HG03135 (cell line): Measurements from ENCODE around the gene DNAH9.
"Not testable (repeated sequence)": the region's sequence is repeated elsewhere in the genome, so short reads cannot be mapped to it uniquely, and the experiment has no call there.

ENCODE experiments used
- ATAC-seq: cut with Tn5 transposase; IDR thresholded peaks from one replicate; pipeline ENCODE4 v1.9.1; 2021; ENCODE audit warnings: mild to moderate bottlenecking, moderate library complexity; ENCODE audit not compliant: unreplicated experiment

Gene DNAH9

DNA sequence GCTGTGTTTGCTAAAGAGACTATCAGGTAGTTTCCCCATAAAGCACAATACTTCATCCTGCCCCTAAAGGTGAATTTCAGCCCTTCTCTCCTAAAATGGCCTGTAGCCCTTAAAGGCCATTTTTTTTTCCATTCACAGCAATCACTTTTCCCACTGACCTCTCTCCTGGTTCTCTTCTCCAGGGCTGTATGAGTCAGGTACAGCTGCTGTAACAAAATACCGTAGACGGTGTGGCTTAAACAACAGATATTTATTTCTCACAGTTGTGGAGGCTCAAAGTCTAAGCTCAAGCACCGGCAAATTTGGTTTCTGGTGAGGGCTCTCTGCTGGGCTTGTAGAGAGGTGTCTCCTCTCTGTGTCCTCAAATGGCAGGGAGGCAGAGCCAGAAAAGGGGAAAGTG is 354.3 kb downstream of the DNAH9 start:
- no peak for ATAC-seq

- ATAC-seq: no peak
Measured at GRCh38 chr17:11953924-11954323, 355.7 kb downstream of the DNAH9 start.

GRCh38 chr17:11954936-11955335 is 356.7 kb downstream of the DNAH9 start:
- no peak for ATAC-seq

DNA sequence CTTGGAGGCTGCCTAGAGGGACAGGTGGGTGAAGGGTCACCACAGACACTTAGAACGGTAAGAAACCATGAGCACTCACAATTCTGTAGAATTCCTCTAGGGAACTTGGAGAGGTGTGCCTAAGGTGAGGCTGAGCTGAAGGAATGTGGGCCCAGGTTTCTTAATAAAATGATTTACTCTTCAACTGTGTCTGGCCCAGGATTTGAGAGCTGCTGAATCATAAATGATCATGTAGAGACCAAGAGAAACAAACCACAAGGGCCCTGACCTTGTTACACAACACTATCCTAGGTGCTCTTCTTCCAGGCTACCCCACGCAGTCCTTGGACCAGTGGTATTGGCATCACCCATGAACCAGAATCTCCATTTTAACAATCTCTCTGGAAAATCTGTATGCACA is 371.3 kb downstream of the DNAH9 start:
- no peak for ATAC-seq

DNA sequence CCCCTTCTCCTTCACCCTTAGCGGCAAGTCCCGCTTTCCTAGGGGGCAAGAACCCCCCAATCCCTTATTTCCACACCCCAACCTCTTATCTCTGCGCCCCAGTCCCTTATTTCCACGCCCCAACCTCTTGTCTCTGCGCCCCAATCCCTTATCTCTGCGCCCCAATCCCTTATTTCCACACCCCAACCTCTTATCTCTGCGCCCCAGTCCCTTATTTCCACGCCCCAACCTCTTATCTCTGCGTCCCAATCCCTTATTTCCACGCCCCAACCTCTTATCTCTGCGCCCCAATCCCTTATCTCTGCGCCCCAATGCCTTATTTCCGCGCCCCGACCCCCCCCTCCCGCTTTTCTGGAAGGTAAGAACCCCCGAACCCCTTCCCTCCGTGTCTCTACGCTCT is 374.5 kb downstream of the DNAH9 start:
- ATAC-seq: not testable (repeated sequence)

DNA sequence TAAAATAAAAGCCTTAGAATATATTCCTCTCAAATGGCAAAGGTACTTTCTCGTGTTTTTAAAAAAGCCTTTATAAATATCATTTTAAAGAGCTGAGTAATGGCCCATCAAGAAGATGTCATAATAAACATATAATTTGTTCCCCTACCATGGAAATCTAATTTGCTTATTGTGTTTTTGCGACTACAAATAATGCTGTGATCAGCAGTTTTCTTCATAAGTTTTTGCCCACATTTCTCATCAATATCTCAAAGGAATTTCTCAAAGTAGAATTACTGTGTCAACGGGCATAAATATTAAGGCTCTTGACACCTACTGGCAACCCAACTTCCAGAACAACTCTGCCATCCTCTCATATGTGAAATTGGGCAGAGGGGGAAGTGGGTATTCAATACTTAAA is 381.5 kb downstream of the DNAH9 start:
- no peak for ATAC-seq

DNA sequence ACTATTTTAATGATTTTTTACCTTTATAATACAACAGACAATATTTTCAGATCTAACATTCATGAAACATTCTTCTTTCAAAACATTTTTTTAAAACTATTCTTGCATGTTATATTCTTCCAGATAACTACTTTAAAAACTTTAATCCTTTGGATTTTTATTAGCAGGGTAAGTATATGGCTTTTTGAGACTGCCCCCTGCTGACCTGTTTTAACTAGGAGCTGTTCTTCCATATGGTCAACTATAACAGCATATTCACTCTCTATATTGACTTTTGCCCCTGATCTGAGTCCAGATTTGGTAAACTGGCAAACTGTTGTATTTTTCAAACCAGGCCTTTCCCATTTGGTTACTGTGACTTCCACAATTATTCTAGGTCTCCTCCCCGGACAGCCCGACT is 382.5 kb downstream of the DNAH9 start:
- ATAC-seq: no peak

DNA sequence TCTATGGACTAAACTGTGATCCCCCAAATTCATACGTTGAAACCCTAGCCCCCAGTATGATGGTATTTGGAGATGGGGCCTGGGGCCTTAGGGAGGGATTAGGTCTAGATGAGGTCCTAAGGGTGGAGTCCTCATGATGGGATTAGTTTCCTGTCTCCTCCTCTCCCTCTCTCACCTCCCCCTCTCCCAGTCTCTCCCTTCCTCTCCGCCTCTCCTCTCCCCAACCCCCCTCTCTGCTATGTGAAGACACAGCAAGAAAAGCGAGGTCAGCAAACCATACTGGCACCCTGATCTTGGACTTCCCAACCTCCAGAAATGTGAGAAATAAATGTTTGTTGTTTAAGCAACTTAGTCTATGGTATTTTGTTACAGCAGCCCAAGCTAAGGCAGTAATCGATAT is 383.6 kb downstream of the DNAH9 start:
- no peak for ATAC-seq

DNA sequence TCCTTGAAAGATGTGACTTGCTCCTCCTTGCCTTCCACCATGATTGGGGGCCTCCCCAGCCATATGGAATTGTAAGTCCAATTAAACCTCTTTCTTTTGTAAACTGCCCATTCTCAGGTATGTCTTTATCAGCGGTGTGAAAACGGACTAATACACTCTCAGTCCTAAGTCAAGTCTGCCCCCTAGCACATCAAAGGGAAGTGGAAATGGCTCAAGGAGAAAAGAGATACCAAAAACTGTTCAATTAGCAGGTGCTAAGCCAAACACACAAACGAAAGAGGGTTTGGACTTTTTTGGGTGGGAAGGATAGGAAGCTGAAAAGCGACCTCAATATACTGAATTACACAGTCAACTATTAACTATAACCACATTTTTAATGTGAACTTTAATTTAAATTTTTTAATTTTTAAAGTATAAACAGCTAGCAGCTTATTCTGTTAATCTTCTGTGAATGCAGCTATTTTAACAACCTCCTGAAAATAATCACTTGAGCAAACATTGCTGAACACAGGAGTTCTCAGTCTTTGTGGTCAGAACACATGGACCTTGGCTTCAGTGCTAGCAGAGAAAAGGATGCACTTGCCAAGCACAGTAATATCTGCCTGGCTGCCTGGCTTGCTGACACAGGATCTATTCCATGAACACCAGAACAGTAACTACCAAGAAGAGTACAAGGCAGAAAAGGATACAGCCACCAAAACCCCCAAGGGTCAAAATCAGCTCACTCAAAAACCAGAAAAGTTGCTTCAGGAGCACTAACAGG is 388.1 kb downstream of the DNAH9 start:
- no peak for ATAC-seq

- no peak for ATAC-seq
Measured at GRCh38 chr17:11986942-11987329, 388.7 kb downstream of the DNAH9 start.

DNA sequence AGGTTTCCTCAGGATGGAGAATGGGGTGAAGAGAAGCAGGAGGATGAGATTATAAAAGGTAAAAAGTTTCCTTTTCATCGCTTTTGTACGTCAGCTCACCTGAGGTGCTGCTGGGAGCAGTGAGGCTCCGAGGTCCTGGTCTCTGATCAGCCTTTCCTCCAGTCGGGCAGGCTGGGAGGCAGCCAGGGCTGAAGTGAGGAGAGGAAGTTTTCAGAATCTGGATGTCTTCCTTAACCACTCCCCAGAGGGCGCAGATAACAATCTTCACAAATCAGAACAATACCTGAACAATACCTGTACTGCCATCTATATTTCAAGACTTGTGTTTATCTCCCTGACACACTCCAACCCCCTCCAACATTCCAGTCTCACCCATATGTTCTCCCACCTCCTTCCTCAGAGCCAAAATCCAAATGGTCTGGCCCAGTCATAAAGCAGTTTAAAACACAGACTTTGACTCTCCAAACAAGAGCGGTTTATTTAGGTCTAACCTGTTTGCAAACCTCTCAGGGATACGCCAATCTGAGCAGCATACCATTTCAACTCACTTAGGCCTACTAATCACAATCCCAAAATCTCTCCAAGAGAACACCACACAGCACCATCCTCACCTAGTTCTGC is 392.2 kb downstream of the DNAH9 start:
- ATAC-seq: no peak

GRCh38 chr17:11991461-11991860 is 393.2 kb downstream of the DNAH9 start:
- no peak for ATAC-seq

- peak; percentile 40 for ATAC-seq
Measured at GRCh38 chr17:11996722-11997146, 398.5 kb downstream of the DNAH9 start.

- ATAC-seq: peak; percentile 96
Measured at GRCh38 chr17:11997147-11997971, 399.1 kb downstream of the DNAH9 start, which contains the start of gene ZNF18. ZNF18 (minus strand) TSS chr17:11997475; CDS start chr17:11992829, 4,646 bp downstream.

- no peak for ATAC-seq
Measured at GRCh38 chr17:11997972-11998233, 399.6 kb downstream of the DNAH9 start.

GRCh38 chr17:11999696-12000095 is 401.4 kb downstream of the DNAH9 start:
- no peak for ATAC-seq

DNA sequence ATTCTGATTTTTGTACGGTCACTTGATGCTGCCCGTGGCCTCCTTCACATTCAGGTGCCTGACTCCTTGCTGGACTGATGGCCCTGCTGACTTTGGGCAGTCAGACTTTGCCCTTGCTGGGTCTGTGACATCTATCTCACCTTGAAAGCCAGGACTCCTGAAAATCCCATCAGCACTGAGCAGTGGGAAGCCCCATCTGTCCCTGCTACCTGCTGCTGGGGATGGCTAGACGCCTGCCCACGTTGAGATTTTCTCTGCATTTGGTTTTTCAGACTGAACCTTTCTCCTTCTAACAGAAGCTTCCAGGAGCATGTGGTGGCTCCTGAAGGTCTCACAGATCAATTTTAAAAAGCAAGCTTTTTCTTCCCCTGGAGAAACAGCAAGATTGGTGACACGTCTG is 409.2 kb downstream of the DNAH9 start:
- no peak for ATAC-seq
